GM19025 (cell line): Measurements from ENCODE around the gene PBX1.

ENCODE experiments used
- ATAC-seq: cut with Tn5 transposase; IDR thresholded peaks from one replicate; pipeline ENCODE4 v1.9.1; 2021; ENCODE audit warnings: mild to moderate bottlenecking, low read depth, moderate library complexity; ENCODE audit not compliant: unreplicated experiment

PBX1 gene

GRCh38 chr1:164688791-164689190, 129.8 kb downstream of the PBX1 start:
- ATAC-seq: no peak

- ATAC-seq: no peak
Observed at GRCh38 chr1:164689672-164690511, 130.9 kb downstream of the PBX1 start.

GRCh38 chr1:164692420-164692819, 133.4 kb downstream of the PBX1 start:
- no peak for ATAC-seq

- ATAC-seq: no peak
Observed at GRCh38 chr1:164693564-164694359, 134.8 kb downstream of the PBX1 start.

GRCh38 chr1:164694505-164694904, 135.5 kb downstream of the PBX1 start:
- no peak for ATAC-seq

GRCh38 chr1:164695956-164696665, 137.1 kb downstream of the PBX1 start:
- ATAC-seq: no peak

GRCh38 chr1:164699815-164700491, 141.0 kb downstream of the PBX1 start:
- ATAC-seq: no peak

- ATAC-seq: no peak
Observed at GRCh38 chr1:164700683-164701082, 141.7 kb downstream of the PBX1 start.

GRCh38 chr1:164701189-164701761, 142.3 kb downstream of the PBX1 start:
- ATAC-seq: no peak

- no peak for ATAC-seq
Observed at GRCh38 chr1:164702216-164702615, 143.2 kb downstream of the PBX1 start.

GRCh38 chr1:164702664-164703063, 143.7 kb downstream of the PBX1 start:
- no peak for ATAC-seq

GRCh38 chr1:164703463-164703862, 144.5 kb downstream of the PBX1 start:
- ATAC-seq: no peak

- ATAC-seq: no peak
Observed at GRCh38 chr1:164703960-164704411, 145.0 kb downstream of the PBX1 start.

GRCh38 chr1:164704954-164705353, 146.0 kb downstream of the PBX1 start:
- ATAC-seq: no peak

GRCh38 chr1:164706606-164706987, 147.6 kb downstream of the PBX1 start:
- no peak for ATAC-seq

GRCh38 chr1:164707868-164708331, 148.9 kb downstream of the PBX1 start:
- ATAC-seq: no peak

GRCh38 chr1:164708596-164708995, 149.6 kb downstream of the PBX1 start:
- ATAC-seq: no peak

GRCh38 chr1:164709126-164709525, 150.1 kb downstream of the PBX1 start:
- no peak for ATAC-seq

GRCh38 chr1:164709541-164710278, 150.7 kb downstream of the PBX1 start:
- ATAC-seq: no peak
